Heart left ventricle (tissue), 13 donors: ENCODE data around the gene TENM3.

ENCODE experiments used
- POLR2A ChIP-seq, 2 donors: fragments of 450-650 bp; IDR thresholded peaks; one replicate each; pipeline ENCODE4 v1.6.1; 2017; ENCODE audit warnings: antibody characterized with exemption in 2 of 2, mild to moderate bottlenecking in 2 of 2, moderate library complexity in 2 of 2
- TF ChIP-seq, protein P1 (sequence below), 12 donors: fragments of 200-600 bp; sonication (generic) in 4 of 12; IDR thresholded peaks; one replicate each; pipeline versions ENCODE4 v1.5.0 to v1.8.0; 2018 to 2022; ENCODE audit warnings: antibody characterized with exemption in 12 of 12, mild to moderate bottlenecking in 5 of 12
- donor health status: ischemic (EF 13 %, LVEDD 7.1; RV severe dilation, severe dysfunction).
- donor health status: DM: no; HTN: yes; CAD: no.
- donor health status: DM: no; HTN: no; CAD: no.
- donor health status: ischemic (EF 25% LVEDD 6.9; RV normal size, moderate dysfunction).
- donor health status: ischemic (EF 25% LVEDD 5.7; RV mildly dilated, moderate dysfunction).
- donor health status: ischemic (EF 35%, LVEDD 5.7; RV mildly dilated, moderate dysfunction).
- donor health status: nonischemic (EF 11% LVEDD 7.7; RV severe dilation, severe dysfunction).
- donor health status: DM: yes; HTN: yes; CAD: no.
- donor health status: PGD.
- donor health status: ischemic (EF 29% LVEDD 5.4; RV normal size, mild dysfunction).
- donor health status: nonischemic (EF 23%, LVEDD 6.1; RV moderate dilation, normal function).

DNA sequence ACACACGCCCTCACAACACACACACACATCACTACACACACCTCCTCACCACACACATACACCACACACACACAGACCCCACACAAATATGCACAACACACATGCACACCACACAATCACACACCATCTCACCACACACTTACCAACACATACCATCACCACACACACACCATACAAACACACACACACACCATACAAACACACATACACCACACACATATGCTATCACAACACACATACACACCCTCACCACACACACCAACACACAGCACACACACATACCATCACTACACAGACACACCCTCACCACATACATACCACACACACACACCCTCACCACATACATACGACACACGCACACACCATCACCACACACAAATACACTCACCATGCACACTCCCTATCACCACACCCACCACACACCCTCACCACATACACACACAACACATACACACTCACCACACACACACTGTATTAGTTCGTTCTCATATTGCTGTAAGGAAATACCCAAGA lies 567.0 kb downstream of the TENM3 start:
- TF ChIP-seq POLR2A (IDR thresholded peaks at IDR 0.05) = no peak
- TF ChIP-seq, protein P1, sequence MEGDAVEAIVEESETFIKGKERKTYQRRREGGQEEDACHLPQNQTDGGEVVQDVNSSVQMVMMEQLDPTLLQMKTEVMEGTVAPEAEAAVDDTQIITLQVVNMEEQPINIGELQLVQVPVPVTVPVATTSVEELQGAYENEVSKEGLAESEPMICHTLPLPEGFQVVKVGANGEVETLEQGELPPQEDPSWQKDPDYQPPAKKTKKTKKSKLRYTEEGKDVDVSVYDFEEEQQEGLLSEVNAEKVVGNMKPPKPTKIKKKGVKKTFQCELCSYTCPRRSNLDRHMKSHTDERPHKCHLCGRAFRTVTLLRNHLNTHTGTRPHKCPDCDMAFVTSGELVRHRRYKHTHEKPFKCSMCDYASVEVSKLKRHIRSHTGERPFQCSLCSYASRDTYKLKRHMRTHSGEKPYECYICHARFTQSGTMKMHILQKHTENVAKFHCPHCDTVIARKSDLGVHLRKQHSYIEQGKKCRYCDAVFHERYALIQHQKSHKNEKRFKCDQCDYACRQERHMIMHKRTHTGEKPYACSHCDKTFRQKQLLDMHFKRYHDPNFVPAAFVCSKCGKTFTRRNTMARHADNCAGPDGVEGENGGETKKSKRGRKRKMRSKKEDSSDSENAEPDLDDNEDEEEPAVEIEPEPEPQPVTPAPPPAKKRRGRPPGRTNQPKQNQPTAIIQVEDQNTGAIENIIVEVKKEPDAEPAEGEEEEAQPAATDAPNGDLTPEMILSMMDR (IDR thresholded peaks at IDR 0.05) = no peak
